Heart left ventricle (tissue), 16 donors: ENCODE results near the gene TIAM2. TPM values are rescaled to one million over a fixed set of nuclear protein-coding genes. Genes with fewer than 3 reads are reported as not detected.
A peak's percentile ranks its signal among the peaks of the same experiment; 100 is the strongest.

Experiments
- ATAC-seq, 4 donors: fragments of 200-7000 bp; cut with Tn5 transposase; one replicate each; pipeline ENCODE4 v1.9.1; 2020 to 2022; ENCODE audit warnings: moderate library complexity in 4 of 4, mild to moderate bottlenecking in 3 of 4, moderate number of reproducible peaks in 1 of 4
- DNase-seq, 5 donors: peaks; one replicate each; pipeline ENCODE4 v3.0.0-alpha.2; 2020
- H3K27ac ChIP-seq, 12 donors: fragments of 200-600 bp; sonication (generic) in 4 of 12; one replicate each; pipeline versions ENCODE4 v1.5.0 to v1.8.0; 2016 to 2022; ENCODE audit warnings: mild to moderate bottlenecking in 2 of 12
- H3K27me3 ChIP-seq, 9 donors: fragments of 200-600 bp; sonication (generic) in 2 of 9; one replicate each; pipeline versions ENCODE4 v1.5.1 to v1.8.0; 2016 to 2022; ENCODE audit warnings: mild to moderate bottlenecking in 3 of 9
- H3K36me3 ChIP-seq, 9 donors: fragments of 200-600 bp; sonication (generic) in 2 of 9; one replicate each; pipeline versions ENCODE4 v1.5.0 to v1.8.0; 2018 to 2022; ENCODE audit warnings: mild to moderate bottlenecking in 2 of 9
- H3K4me1 ChIP-seq, 12 donors: fragments of 200-600 bp; sonication (generic) in 4 of 12; one replicate each; pipeline versions ENCODE4 v1.5.0 to v1.8.0; 2016 to 2022; ENCODE audit warnings: mild to moderate bottlenecking in 3 of 12
- H3K4me3 ChIP-seq, 12 donors: fragments of 200-600 bp; sonication (generic) in 4 of 12; one replicate each; pipeline versions ENCODE4 v1.5.0 to v1.8.0; 2017 to 2022; ENCODE audit warnings: mild to moderate bottlenecking in 9 of 12, moderate library complexity in 4 of 12
- H3K9me3 ChIP-seq, 12 donors: fragments of 200-600 bp; sonication (generic) in 4 of 12; one replicate each; pipeline versions ENCODE4 v1.5.0 to v1.8.0; 2016 to 2022; ENCODE audit warnings: mild to moderate bottlenecking in 1 of 12
- CTCF ChIP-seq, 12 donors: fragments of 200-600 bp; sonication (generic) in 4 of 12; IDR thresholded peaks; one replicate each; pipeline versions ENCODE4 v1.5.0 to v1.8.0; 2018 to 2022; ENCODE audit warnings: antibody characterized with exemption in 12 of 12, mild to moderate bottlenecking in 5 of 12
- POLR2A ChIP-seq, 2 donors: fragments of 450-650 bp; IDR thresholded peaks; one replicate each; pipeline ENCODE4 v1.6.1; 2017; ENCODE audit warnings: antibody characterized with exemption in 2 of 2, mild to moderate bottlenecking in 2 of 2, moderate library complexity in 2 of 2
- WGBS, 4 donors: extraction: QIAGEN DNeasy Blood & Tissue Kit in 2 of 4; methylation state at CpG; one replicate each; pipeline versions ENCODE4 v1.1.5 to v1.1.7; 2013 to 2018; 5-methylcytosine and 5-hydroxymethylcytosine counted together
- intact Hi-C, 10 donors: fragments of 100-400 bp; cut with DNase I; formaldehyde crosslinking; loops; one replicate each; pipeline versions ENCODE4 v1.11.1 to v1.14.2; 2022
- polyA plus RNA-seq, 2 donors: library from polyadenylated mRNA; stranded (reverse); fragments of 200-250 nt; gene quantifications; one replicate each; pipeline ENCODE4 v1.2.3, GENCODE V29; 2013
- total RNA-seq, 9 donors: library from RNA; depleted of rRNA in 2 of 9; stranded (reverse); fragments of >200 nt in 2 of 9; fragmentation: NEBNext Ultra II Directional in 3 of 9; extraction: Animal tissue kit (Norgen Biotek cat#: 25700) in 3 of 9; gene quantifications; one replicate each; pipeline versions ENCODE4 v1.1.0 to v1.2.4, GENCODE V29; 2016 to 2023
- donor health status: ischemic (EF 13 %, LVEDD 7.1; RV severe dilation, severe dysfunction).
- donor health status: healthy with polysubstance abuse.
- donor health status: DM: no; HTN: yes; CAD: no.
- donor health status: DM: no; HTN: no; CAD: no.
- donor health status: ischemic (EF 25% LVEDD 6.9; RV normal size, moderate dysfunction).
- donor health status: ischemic (EF 25% LVEDD 5.7; RV mildly dilated, moderate dysfunction).
- donor health status: healthy.
- donor health status: DM: yes; HTN: yes; CAD: no.
- donor health status: ischemic (EF 35%, LVEDD 5.7; RV mildly dilated, moderate dysfunction).
- donor health status: nonischemic (EF 11% LVEDD 7.7; RV severe dilation, severe dysfunction).
- donor health status: DM: yes; HTN: yes; CAD: no.
- donor health status: PGD.
- donor health status: ischemic (EF 29% LVEDD 5.4; RV normal size, mild dysfunction).
- donor health status: nonischemic (EF 23%, LVEDD 6.1; RV moderate dilation, normal function).

TIAM2 gene
- total and polyA plus RNA-seq, 11 donors, result 4.6 to 16.5 (median 12.6) TPM

- ATAC-seq, result no peak
- Histone ChIP-seq H3K36me3 (no peaks in the 10 kb centered on the region), H3K27ac (no peak overlapping the region), H3K27me3 (no peaks in the 10 kb centered on the region), H3K4me1 (peaks cover 0 to 7% (median 0%) of the 10 kb centered on the region in 12 donors), H3K4me3 (no peak overlapping the region), H3K9me3 (no peaks in the 10 kb centered on the region)
- DNase-seq, result no peak
- TF ChIP-seq POLR2A (IDR thresholded peaks at IDR 0.05) (no peak), CTCF (IDR thresholded peaks at IDR 0.05) (no peak)
- 91 to 94% (median 92%) methylated on average over 12 of the region's 12 CpGs for WGBS, 4 donors
- intact Hi-C loops, result no loop called here
Observed at GRCh38 chr6:155075930-155076695, 81.0 kb downstream of the TIAM2 start.

- Histone ChIP-seq H3K4me3 (no peak overlapping the region), H3K27me3 (no peaks in the 10 kb centered on the region), H3K4me1 (peaks cover 0 to 7% (median 0%) of the 10 kb centered on the region in 12 donors), H3K27ac (no peak overlapping the region), H3K36me3 (no peaks in the 10 kb centered on the region), H3K9me3 (no peaks in the 10 kb centered on the region)
- DNase-seq, result no peak
- intact Hi-C loops, result no loop called here
- ATAC-seq, result no peak
- 88 to 95% (median 91%) methylated on average over 7 of the region's 7 CpGs for whole genome bisulfite sequencing, 4 donors
- TF ChIP-seq POLR2A (IDR thresholded peaks at IDR 0.05) (no peak), CTCF (IDR thresholded peaks at IDR 0.05) (no peak)
Observed at GRCh38 chr6:155077331-155077730, 82.2 kb downstream of the TIAM2 start.

- WGBS, 4 donors, result 92 to 99% (median 96%) methylated on average over 2 of the region's 2 CpGs
- no peaks in the 10 kb centered on the region for H3K9me3 ChIP-seq
- intact Hi-C loops, result no loop called here
- no peak for TF ChIP-seq POLR2A (IDR thresholded peaks at IDR 0.05)
- TF ChIP-seq CTCF (IDR thresholded peaks at IDR 0.05), result no peak
- H3K36me3 ChIP-seq, result no peaks in the 10 kb centered on the region
- no peak overlapping the region for H3K4me3 ChIP-seq
- H3K27me3 ChIP-seq, result no peaks in the 10 kb centered on the region
- ATAC-seq (no peak), DNase-seq (no peak)
- no peak overlapping the region for H3K27ac ChIP-seq
- H3K4me1 ChIP-seq, result peaks cover 0 to 7% (median 0%) of the 10 kb centered on the region in 12 donors
Observed at GRCh38 chr6:155077784-155078183, 82.7 kb downstream of the TIAM2 start.

- 55 to 72% (median 65%) methylated on average over 8 of the region's 8 CpGs for WGBS, 4 donors
- intact Hi-C loops, result no loop called here
- H3K4me3 ChIP-seq, result no peak overlapping the region
- no peaks in the 10 kb centered on the region for H3K36me3 ChIP-seq
- peak in 2 of 4 donors; percentile 46 to 65 for ATAC-seq
- H3K4me1 ChIP-seq, result peaks cover 0 to 7% (median 0%) of the 10 kb centered on the region in 12 donors
- no peak for DNase-seq
- no peaks in the 10 kb centered on the region for H3K27me3 ChIP-seq
- no peaks in the 10 kb centered on the region for H3K9me3 ChIP-seq
- no peak overlapping the region for H3K27ac ChIP-seq
- TF ChIP-seq CTCF (IDR thresholded peaks at IDR 0.05) (no peak), POLR2A (IDR thresholded peaks at IDR 0.05) (no peak)
Observed at GRCh38 chr6:155078331-155078745, 83.2 kb downstream of the TIAM2 start.
